HepG2 (cell line): ENCODE results near the gene MAIP1. TPM values are rescaled to one million over a fixed set of nuclear protein-coding genes. Genes with fewer than 3 reads are reported as not detected.

Source experiments
- ATAC-seq: fragments of 200-7000 bp; cut with Tn5 transposase; 3 replicates; pipeline ENCODE4 v1.9.1; 2020; ENCODE audit warnings: mild to moderate bottlenecking, moderate library complexity
- BruUV-seq: library from RNA; stranded (reverse); fragments of 400-500 nt; replicated peaks from 2 replicates; lab custom pipeline; 2021; lab: Mats Ljungman, UMichigan
- CTCF ChIA-PET: fragments of 300-600 bp; formaldehyde crosslinking; extraction: SDS; loops from one replicate; lab custom pipeline; 2021; ENCODE audit warnings: low total read pairs, inconsistent platforms, low intra/inter-chr PET ratio; lab: Yijun Ruan, JAX
- POLR2A ChIA-PET: fragments of 350-600 bp; sonication (Branson Sonifier 250); formaldehyde crosslinking; loops from one replicate; lab custom pipeline; 2020; ENCODE audit warnings: antibody characterized with exemption, inconsistent platforms; lab: Yijun Ruan, JAX
- DNase-seq: peaks from one replicate; pipeline ENCODE4 v3.0.0-alpha.2; 2015; ENCODE audit warnings: low spot score
- FAIRE-seq: peaks from 3 replicates; lab custom pipeline; 2011; peaks lifted over from hg19 to GRCh38; lab: Jason Lieb, UNC
- H2AFZ ChIP-seq: one replicate; pipeline ENCODE4 v1.6.1; 2011; ENCODE audit warnings: low read length, inconsistent platforms
- H3K27ac ChIP-seq: fragments of 300-600 bp; 3 replicates; pipeline ENCODE4 v1.8.0; 2011; ENCODE audit warnings: mixed run types, mild to moderate bottlenecking, mixed read lengths, low read length, inconsistent platforms; ENCODE audit not compliant: insufficient read depth; ENCODE audit errors: extremely low read length
- H3K27me3 ChIP-seq, 2 experiments: fragments of 200-600 bp in 1 of 2; 2 replicates in 1 of 2; 3 replicates in 1 of 2; pipeline versions ENCODE4 v1.6.0 to v1.8.0; 2011; ENCODE audit warnings: low read length in 2 of 2, mild to moderate bottlenecking in 2 of 2, moderate library complexity in 2 of 2, inconsistent platforms in 1 of 2; ENCODE audit not compliant: insufficient read depth in 2 of 2, control insufficient read depth in 1 of 2
- H3K36me3 ChIP-seq, 2 experiments: fragments of 200-600 bp in 1 of 2; replicated peaks in 1 of 2; 2 replicates in 1 of 2; 3 replicates in 1 of 2; pipeline versions ENCODE4 v1.5.1 to v1.8.0; 2011; ENCODE audit warnings: low read length in 2 of 2, inconsistent platforms in 1 of 2; ENCODE audit not compliant: insufficient read depth in 2 of 2, control insufficient read depth in 1 of 2
- H3K4me1 ChIP-seq: 2 replicates; pipeline ENCODE4 v1.5.1; 2012; ENCODE audit warnings: low read length, inconsistent platforms; ENCODE audit not compliant: insufficient read depth
- H3K4me2 ChIP-seq: 2 replicates; pipeline ENCODE4 v1.6.0; 2011; ENCODE audit warnings: low read depth, low read length, inconsistent platforms
- H3K4me3 ChIP-seq, 3 experiments: fragments of 200-600 bp in 1 of 3; sonication (generic), shearing (Covaris generic) in 1 of 3; replicated peaks in 1 of 3; 2 replicates each; pipeline ENCODE4 v1.5.1; 2011 to 2016; ENCODE audit warnings: low read length in 3 of 3, inconsistent platforms in 2 of 3, low read depth in 2 of 3, mild to moderate bottlenecking in 2 of 3, control low read depth in 1 of 3, mixed read lengths in 1 of 3; ENCODE audit not compliant: insufficient read depth in 1 of 3
- H3K79me2 ChIP-seq: one replicate; pipeline ENCODE4 v1.6.1; 2011; ENCODE audit warnings: low read length, inconsistent platforms; ENCODE audit not compliant: insufficient read depth
- H3K9ac ChIP-seq: 2 replicates; pipeline ENCODE4 v1.6.0; 2011; ENCODE audit warnings: mild to moderate bottlenecking, low read depth, low read length, inconsistent platforms; ENCODE audit not compliant: insufficient read depth
- H3K9me3 ChIP-seq: 2 replicates; pipeline ENCODE4 v1.5.1; 2012; ENCODE audit warnings: mild to moderate bottlenecking, low read length
- H4K20me1 ChIP-seq: 2 replicates; pipeline ENCODE4 v1.6.0; 2011; ENCODE audit warnings: inconsistent platforms, mild to moderate bottlenecking, low read length, moderate library complexity; ENCODE audit not compliant: insufficient read depth
- E2F1 ChIP-seq: sonication (generic); formaldehyde crosslinking; IDR thresholded peaks from 2 replicates; pipeline ENCODE4 v1.5.0; 2020; ENCODE audit warnings: missing genetic modification reagents
- ELF4 ChIP-seq: sonication (generic); formaldehyde crosslinking; IDR thresholded peaks from 2 replicates; pipeline ENCODE4 v1.5.0; 2020; ENCODE audit warnings: missing genetic modification reagents, mild to moderate bottlenecking, moderate library complexity, borderline replicate concordance
- HBP1 ChIP-seq: IDR thresholded peaks from 2 replicates; pipeline ENCODE4 v1.6.1; 2016; ENCODE audit warnings: low read depth, control low read depth
- IKZF1 ChIP-seq: fragments of 450-650 bp; IDR thresholded peaks from 2 replicates; pipeline ENCODE4 v1.7.1; 2016
- MED8 ChIP-seq: sonication (generic); formaldehyde crosslinking; IDR thresholded peaks from 2 replicates; pipeline ENCODE4 v1.8.1; 2023; ENCODE audit warnings: mild to moderate bottlenecking, missing genetic modification reagents; ENCODE audit not compliant: insufficient replicate concordance
- PPARG ChIP-seq: conservative IDR thresholded peaks from 2 replicates; pipeline ENCODE4 v1.6.1; 2016; ENCODE audit warnings: missing biosample characterization, missing genetic modification reagents
- REL ChIP-seq: sonication (generic); formaldehyde crosslinking; conservative IDR thresholded peaks from 2 replicates; pipeline ENCODE4 v1.8.0; 2022; ENCODE audit warnings: mild to moderate bottlenecking, missing genetic modification reagents, moderate library complexity
- SKIL ChIP-seq: sonication (generic); formaldehyde crosslinking; IDR thresholded peaks from 2 replicates; pipeline ENCODE4 v1.8.0; 2022; ENCODE audit warnings: missing genetic modification reagents, mild to moderate bottlenecking, moderate library complexity, borderline replicate concordance
- SP1 ChIP-seq, 2 experiments: fragments of 450-650 bp in 1 of 2; sonication (generic) in 1 of 2; formaldehyde crosslinking in 1 of 2; IDR thresholded peaks; 2 replicates each; pipeline versions ENCODE4 v1.4.0 to v1.6.1; 2016 to 2020; ENCODE audit warnings: missing genetic modification reagents in 1 of 2
- XRCC5 ChIP-seq: fragments of 200-400 bp; formaldehyde crosslinking; optimal IDR thresholded peaks from 2 replicates; pipeline ENCODE3; 2017; ENCODE audit warnings: mild to moderate bottlenecking, low read length
- ZNF121 ChIP-seq: sonication (generic); formaldehyde crosslinking; IDR thresholded peaks from 2 replicates; pipeline ENCODE4 v1.5.0; 2020; ENCODE audit warnings: mild to moderate bottlenecking, missing genetic modification reagents
- ZNF34 ChIP-seq: sonication (generic); formaldehyde crosslinking; IDR thresholded peaks from 2 replicates; pipeline ENCODE4 v1.4.0; 2020; ENCODE audit warnings: mild to moderate bottlenecking, missing genetic modification reagents, borderline replicate concordance
- ZNF441 ChIP-seq: sonication (generic); formaldehyde crosslinking; IDR thresholded peaks from 2 replicates; pipeline ENCODE4 v1.7.0; 2021; ENCODE audit warnings: missing genetic modification reagents, borderline replicate concordance
- ZNF563 ChIP-seq: sonication (generic); formaldehyde crosslinking; IDR thresholded peaks from 2 replicates; pipeline ENCODE4 v1.8.0; 2022; ENCODE audit warnings: mild to moderate bottlenecking, moderate library complexity, missing genetic modification reagents
- ZNF776 ChIP-seq: sonication (generic); formaldehyde crosslinking; IDR thresholded peaks from 2 replicates; pipeline ENCODE4 v1.4.0; 2020; ENCODE audit warnings: mild to moderate bottlenecking, missing genetic modification reagents
- ZSCAN21 ChIP-seq: sonication (generic); formaldehyde crosslinking; IDR thresholded peaks from 2 replicates; pipeline ENCODE4 v1.8.0; 2022; ENCODE audit warnings: mild to moderate bottlenecking, missing genetic modification reagents, moderate library complexity, borderline replicate concordance
- WGBS: methylation state at CpG from one replicate; pipeline ENCODE4 v1.1.6; 2017; ENCODE audit warnings: low lambda C conversion rate; 5-methylcytosine and 5-hydroxymethylcytosine counted together
- in situ Hi-C: cut with HindIII; loops from 2 replicates; pipeline ENCODE4 v1.10.0; 2017; ENCODE audit warnings: low pct_unique_long_range_greater_than_20kb; ENCODE audit not compliant: extremely low pct_ligation_motif_present
- intact Hi-C: fragments of 100-400 bp; cut with micrococcal nuclease; formaldehyde crosslinking; loops from one replicate; pipeline ENCODE4 v1.10.0; 2022; ENCODE audit not compliant: unreplicated experiment
- polyA plus RNA-seq, 8 experiments: library from polyadenylated mRNA; depleted of rRNA in 3 of 8; stranded (reverse) in 7 of 8; unstranded in 1 of 8; fragments of >200 nt; fragmentation: Illumina TruSeq in 4 of 8; extraction: Trizol in 4 of 8; gene quantifications; 2 replicates each; pipeline versions ENCODE4 v1.2.1 to v1.2.3, GENCODE V29; 2011 to 2016; ENCODE audit warnings: low read depth in 4 of 8, missing spikeins in 1 of 8, mixed read lengths in 1 of 8; ENCODE audit not compliant: insufficient read depth in 1 of 8
- total RNA-seq, 5 experiments: library from RNA; depleted of rRNA; stranded (reverse); fragments of >200 nt; fragmentation: Illumina TruSeq; extraction: Trizol; gene quantifications; 2 replicates each; pipeline ENCODE4 v1.2.3, GENCODE V29; 2016; ENCODE audit warnings: low read depth in 1 of 5

MAIP1 gene
- total and polyA plus RNA-seq, 2 of the 13 experiments (the other 11 are each of a cell fraction or from before 2014, with no cell fraction given): 22.3 to 72.9 TPM

GRCh38 chr2:199907008-199907714 lies 48.2 kb upstream of the MAIP1 start (continued):
- TF ChIP-seq SKIL (no peak), PPARG (no peak)

GRCh38 chr2:199910338-199911051 lies 44.9 kb upstream of the MAIP1 start:
- CTCF ChIA-PET: no interaction called here
- Histone ChIP-seq H3K9ac (peak overlapping the region; percentile 97), H3K27me3 (no peaks in the 10 kb centered on the region; a peak in 1 of 5 replicates), H3K36me3 (peaks cover 0 to 4% of the 10 kb centered on the region in 2 experiments; a peak in 1 of 5 replicates), H4K20me1 (0 out of 2 replicates have a peak, but pooled peaks cover 13% of the 10 kb centered on the region), H3K9me3 (no peaks in the 10 kb centered on the region), H3K4me1 (peaks cover 30% of the 10 kb centered on the region), H2AFZ (peak overlapping the region; percentile 80), H3K79me2 (peaks cover 34% of the 10 kb centered on the region), H3K4me2 (peak overlapping the region; percentile 94), H3K4me3 (peak overlapping the region; percentile 50 to 99 (median 59)), H3K27ac (peak overlapping the region; percentile 95)
- DNase-seq (no peak), ATAC-seq (peak; percentile 6), FAIRE-seq (no peak)
- POLR2A ChIA-PET: interaction anchor here (0.9 to 1.3 kb wide), 3 partner anchors 10 to 30 kb away, joined by 3 to 4 read pairs (median 4); no protein-coding TSS in a partner anchor
- intact Hi-C loops: loop anchor here (2.0 kb wide), 1 partner anchor 44 kb away; the partner anchor contains the start of genes MAIP1 and TYW5
- in situ Hi-C loops: no loop called here
- 28% methylated on average over 18 of the region's 18 CpGs for WGBS
- BruUV-seq: TSS peak; percentile 83
- no peak for TF ChIP-seq HBP1 (CRISPR knock-in tag)
- TF ChIP-seq SP1 (IDR thresholded peaks at IDR 0.05): no peak
- TF ChIP-seq SP1 (CRISPR knock-in tag; IDR thresholded peaks at IDR 0.05): no peak
- 0 out of 2 replicates have a peak, but pooled peaks have one; percentile 2 for TF ChIP-seq ELF4 (CRISPR knock-in tag)
- TF ChIP-seq IKZF1: no peak
- TF ChIP-seq REL (CRISPR knock-in tag): no peak
- no peak for TF ChIP-seq ZNF563
- no peak for TF ChIP-seq ZSCAN21 (CRISPR knock-in tag)
- peak; percentile 7 for TF ChIP-seq MED8 (CRISPR knock-in tag)
- TF ChIP-seq E2F1: no peak
- TF ChIP-seq ZNF121 (CRISPR knock-in tag): 0 out of 2 replicates have a peak, but pooled peaks have one; percentile 29
- no peak for TF ChIP-seq ZNF441 (CRISPR knock-in tag)
- no peak for TF ChIP-seq XRCC5
- 0 out of 2 replicates have a peak, but pooled peaks have one; percentile 7 for TF ChIP-seq ZNF34
- TF ChIP-seq ZNF776 (CRISPR knock-in tag): no peak
